Measurements from ENCODE around the gene SERPINA5. TPM values are rescaled to one million over a fixed set of nuclear protein-coding genes. Genes with fewer than 3 reads are reported as not detected.

SERPINA5 gene
- total RNA-seq, 1 donor: 0.36 TPM

DNA sequence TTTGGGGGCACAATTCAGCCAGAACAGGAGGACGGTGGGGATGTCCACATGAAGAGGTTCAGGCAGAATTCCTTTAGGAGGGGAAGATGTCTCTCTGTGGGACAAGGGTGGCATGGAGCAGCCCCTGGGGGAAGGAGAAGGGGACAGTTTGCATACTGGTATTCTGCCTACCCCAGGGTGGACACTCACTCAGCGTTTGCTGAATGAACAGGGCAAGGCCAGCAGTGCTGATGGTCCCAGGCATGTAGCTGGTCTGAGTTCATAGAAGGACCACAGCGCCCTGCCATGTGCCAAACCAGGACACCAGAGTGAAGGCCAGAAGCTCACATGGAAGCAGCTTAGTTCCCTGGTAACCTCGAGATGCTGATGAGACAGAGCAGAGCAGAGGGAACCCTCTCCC, 5.4 kb downstream of the SERPINA5 start:
- H3K4me2 ChIP-seq (ENCODE audit: insufficient read depth, low read length): no peak overlapping the region
- no peaks in the 10 kb centered on the region for H3K9me3 ChIP-seq (ENCODE audit: low read depth, low read length)
- H4K20me1 ChIP-seq (ENCODE audit: insufficient read depth, low read length): no peaks in the 10 kb centered on the region
- no peak overlapping the region for H3K4me3 ChIP-seq (ENCODE audit: insufficient read depth, low read length)
- H2AFZ ChIP-seq (ENCODE audit: low read length): no peak overlapping the region
- no peaks in the 10 kb centered on the region for H3K36me3 ChIP-seq (ENCODE audit: insufficient read depth, low read length)
- H3K27me3 ChIP-seq (ENCODE audit: insufficient read depth, low read length): peaks cover 7% of the 10 kb centered on the region
- H3K4me1 ChIP-seq (ENCODE audit: insufficient read depth, low read length): no peaks in the 10 kb centered on the region
- TF ChIP-seq, protein P1, sequence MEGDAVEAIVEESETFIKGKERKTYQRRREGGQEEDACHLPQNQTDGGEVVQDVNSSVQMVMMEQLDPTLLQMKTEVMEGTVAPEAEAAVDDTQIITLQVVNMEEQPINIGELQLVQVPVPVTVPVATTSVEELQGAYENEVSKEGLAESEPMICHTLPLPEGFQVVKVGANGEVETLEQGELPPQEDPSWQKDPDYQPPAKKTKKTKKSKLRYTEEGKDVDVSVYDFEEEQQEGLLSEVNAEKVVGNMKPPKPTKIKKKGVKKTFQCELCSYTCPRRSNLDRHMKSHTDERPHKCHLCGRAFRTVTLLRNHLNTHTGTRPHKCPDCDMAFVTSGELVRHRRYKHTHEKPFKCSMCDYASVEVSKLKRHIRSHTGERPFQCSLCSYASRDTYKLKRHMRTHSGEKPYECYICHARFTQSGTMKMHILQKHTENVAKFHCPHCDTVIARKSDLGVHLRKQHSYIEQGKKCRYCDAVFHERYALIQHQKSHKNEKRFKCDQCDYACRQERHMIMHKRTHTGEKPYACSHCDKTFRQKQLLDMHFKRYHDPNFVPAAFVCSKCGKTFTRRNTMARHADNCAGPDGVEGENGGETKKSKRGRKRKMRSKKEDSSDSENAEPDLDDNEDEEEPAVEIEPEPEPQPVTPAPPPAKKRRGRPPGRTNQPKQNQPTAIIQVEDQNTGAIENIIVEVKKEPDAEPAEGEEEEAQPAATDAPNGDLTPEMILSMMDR (IDR thresholded peaks at IDR 0.05; ENCODE audit: extremely low read depth, low read depth, low read length): no peak
- H3K27ac ChIP-seq (ENCODE audit: low read depth, low read length): no peak overlapping the region
- DNase-seq (ENCODE audit: insufficient read length, low spot score, missing footprints): no peak
- H3K79me2 ChIP-seq (ENCODE audit: insufficient read depth, low read length): no peaks in the 10 kb centered on the region

DNA sequence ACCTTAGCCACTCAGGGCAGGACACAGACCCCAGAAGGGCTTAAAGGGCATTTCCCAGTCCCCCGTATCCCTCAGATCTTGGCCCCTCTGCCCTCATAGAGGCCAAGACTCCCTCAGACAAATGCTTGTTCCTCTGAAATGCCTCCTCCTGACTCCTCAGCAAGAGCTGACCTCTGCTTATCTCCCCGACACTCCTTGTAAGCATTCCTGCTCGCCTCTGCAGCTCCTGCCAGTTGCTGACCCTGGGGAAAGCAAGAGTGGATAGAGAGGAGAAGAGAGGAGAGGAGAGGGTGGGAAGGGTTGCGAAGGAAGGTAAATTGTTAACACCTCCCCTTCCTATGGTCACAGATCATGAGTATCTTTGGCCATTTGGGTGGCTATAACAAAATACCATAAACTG, 7.1 kb downstream of the SERPINA5 start:
- Histone ChIP-seq H3K27me3 (ENCODE audit: insufficient read depth, low read length) (peaks cover 7% of the 10 kb centered on the region), H3K9me3 (ENCODE audit: low read depth, low read length) (no peaks in the 10 kb centered on the region), H3K4me2 (ENCODE audit: insufficient read depth, low read length) (no peak overlapping the region), H3K27ac (ENCODE audit: low read depth, low read length) (no peak overlapping the region), H3K4me1 (ENCODE audit: insufficient read depth, low read length) (no peaks in the 10 kb centered on the region), H4K20me1 (ENCODE audit: insufficient read depth, low read length) (no peaks in the 10 kb centered on the region), H3K79me2 (ENCODE audit: insufficient read depth, low read length) (no peaks in the 10 kb centered on the region), H2AFZ (ENCODE audit: low read length) (no peak overlapping the region), H3K4me3 (ENCODE audit: insufficient read depth, low read length) (no peak overlapping the region), H3K36me3 (ENCODE audit: insufficient read depth, low read length) (no peaks in the 10 kb centered on the region)
- TF ChIP-seq, protein P1 (IDR thresholded peaks at IDR 0.05; ENCODE audit: extremely low read depth, low read depth, low read length): no peak
- no peak for DNase-seq (ENCODE audit: insufficient read length, low spot score, missing footprints)

DNA sequence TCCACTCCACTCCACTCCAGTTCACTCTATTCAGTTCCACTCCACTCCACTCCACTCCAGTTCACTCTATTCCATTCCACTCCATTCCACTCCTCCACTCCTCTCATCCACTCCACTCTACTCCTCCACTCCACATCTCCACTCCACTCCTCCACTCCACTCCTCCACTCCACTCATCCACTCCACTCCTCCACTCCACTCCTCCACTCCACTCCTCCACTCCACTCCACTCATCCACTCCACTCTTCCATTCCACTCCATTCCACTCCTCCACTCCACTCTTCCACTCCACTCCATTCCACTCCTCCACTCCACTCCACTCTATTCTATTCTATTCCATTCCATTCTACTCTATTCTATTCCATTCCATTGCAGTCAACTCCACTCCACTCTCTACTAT, 9.8 kb downstream of the SERPINA5 start:
- no peaks in the 10 kb centered on the region for H3K79me2 ChIP-seq (ENCODE audit: insufficient read depth, low read length)
- no peak overlapping the region for H3K4me3 ChIP-seq (ENCODE audit: insufficient read depth, low read length)
- no peak overlapping the region for H2AFZ ChIP-seq (ENCODE audit: low read length)
- no peaks in the 10 kb centered on the region for H3K4me1 ChIP-seq (ENCODE audit: insufficient read depth, low read length)
- no peak for DNase-seq (ENCODE audit: insufficient read length, low spot score, missing footprints)
- H3K27me3 ChIP-seq (ENCODE audit: insufficient read depth, low read length): peaks cover 7% of the 10 kb centered on the region
- H3K36me3 ChIP-seq (ENCODE audit: insufficient read depth, low read length): no peaks in the 10 kb centered on the region
- H3K9me3 ChIP-seq (ENCODE audit: low read depth, low read length): no peaks in the 10 kb centered on the region
- TF ChIP-seq, protein P1 (IDR thresholded peaks at IDR 0.05; ENCODE audit: extremely low read depth, low read depth, low read length): no peak
- no peaks in the 10 kb centered on the region for H4K20me1 ChIP-seq (ENCODE audit: insufficient read depth, low read length)
- no peak overlapping the region for H3K4me2 ChIP-seq (ENCODE audit: insufficient read depth, low read length)
- H3K27ac ChIP-seq (ENCODE audit: low read depth, low read length): no peak overlapping the region

- Histone ChIP-seq H3K4me1 (ENCODE audit: insufficient read depth, low read length) (no peaks in the 10 kb centered on the region), H3K27ac (ENCODE audit: low read depth, low read length) (no peak overlapping the region), H3K4me3 (ENCODE audit: insufficient read depth, low read length) (no peak overlapping the region), H2AFZ (ENCODE audit: low read length) (no peak overlapping the region), H3K36me3 (ENCODE audit: insufficient read depth, low read length) (no peaks in the 10 kb centered on the region), H3K79me2 (ENCODE audit: insufficient read depth, low read length) (no peaks in the 10 kb centered on the region), H3K9me3 (ENCODE audit: low read depth, low read length) (no peaks in the 10 kb centered on the region), H3K27me3 (ENCODE audit: insufficient read depth, low read length) (peaks cover 7% of the 10 kb centered on the region), H4K20me1 (ENCODE audit: insufficient read depth, low read length) (no peaks in the 10 kb centered on the region), H3K4me2 (ENCODE audit: insufficient read depth, low read length) (no peak overlapping the region)
- TF ChIP-seq, protein P1 (IDR thresholded peaks at IDR 0.05; ENCODE audit: extremely low read depth, low read depth, low read length): no peak
- no peak for DNase-seq (ENCODE audit: insufficient read length, low spot score, missing footprints)
These were observed 10.6 kb downstream of the SERPINA5 start for GRCh38 chr14:94591871-94592270.
